GM13977 (cell line): ENCODE data around the gene LINC01488.

Source experiments
- DNase-seq: peaks from one replicate; pipeline ENCODE4 v3.0.0; 2012; ENCODE audit warnings: low spot score
- in situ Hi-C: fragments of 300-500 bp; cut with MboI; formaldehyde crosslinking; loops from one replicate; pipeline ENCODE4 v1.12.0; 2022; ENCODE audit warnings: low sequenced_read_pairs, low pct_unique_long_range_greater_than_20kb, mixed read lengths, inconsistent platforms; ENCODE audit not compliant: unreplicated experiment
- TF ChIP-seq, protein P1 (sequence below): IDR thresholded peaks from 2 replicates; pipeline ENCODE4 v1.5.1; 2012; ENCODE audit warnings: mild to moderate bottlenecking, control low read depth; ENCODE audit not compliant: insufficient read depth; ENCODE audit errors: extremely low read depth, missing control alignments

LINC01488 gene

DNA sequence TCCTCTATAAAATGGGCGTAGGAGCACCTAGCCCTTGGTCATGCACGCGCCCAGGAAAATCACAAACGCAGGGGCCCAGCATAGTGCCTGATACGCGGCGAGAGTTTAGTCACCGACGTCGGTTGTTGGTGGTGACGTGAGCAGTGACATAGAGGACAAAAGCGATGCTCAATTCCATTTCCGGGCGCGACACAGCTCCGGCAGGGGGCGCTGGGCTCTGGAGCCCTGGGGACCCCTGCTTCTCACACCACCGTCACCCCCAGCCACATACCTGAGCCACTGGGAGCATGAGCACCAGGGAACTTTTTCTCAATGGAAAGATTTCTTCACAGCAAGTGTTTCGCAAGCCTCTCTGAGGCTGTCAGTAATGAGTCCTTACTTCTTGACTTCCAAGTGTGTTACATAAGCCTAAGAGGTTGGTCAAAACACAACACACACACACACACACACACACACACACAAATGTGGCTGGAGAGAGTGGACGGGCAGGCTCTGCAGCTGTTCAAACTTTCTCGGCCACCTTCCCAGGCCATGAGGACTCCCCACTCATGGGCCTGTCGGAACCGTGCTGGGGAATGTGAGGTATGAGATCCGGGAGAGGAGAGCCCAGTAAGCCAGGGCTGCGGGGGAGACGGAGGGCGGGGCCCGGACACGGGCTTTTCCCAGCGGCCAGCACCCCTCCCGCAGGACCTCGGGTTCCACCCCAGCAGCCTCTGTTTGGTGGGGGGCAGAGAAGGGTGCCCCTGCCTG, 36.9 kb upstream of the LINC01488 start:
- in situ Hi-C loops, result no loop called here
- no peak for DNase-seq
- TF ChIP-seq, protein P1, sequence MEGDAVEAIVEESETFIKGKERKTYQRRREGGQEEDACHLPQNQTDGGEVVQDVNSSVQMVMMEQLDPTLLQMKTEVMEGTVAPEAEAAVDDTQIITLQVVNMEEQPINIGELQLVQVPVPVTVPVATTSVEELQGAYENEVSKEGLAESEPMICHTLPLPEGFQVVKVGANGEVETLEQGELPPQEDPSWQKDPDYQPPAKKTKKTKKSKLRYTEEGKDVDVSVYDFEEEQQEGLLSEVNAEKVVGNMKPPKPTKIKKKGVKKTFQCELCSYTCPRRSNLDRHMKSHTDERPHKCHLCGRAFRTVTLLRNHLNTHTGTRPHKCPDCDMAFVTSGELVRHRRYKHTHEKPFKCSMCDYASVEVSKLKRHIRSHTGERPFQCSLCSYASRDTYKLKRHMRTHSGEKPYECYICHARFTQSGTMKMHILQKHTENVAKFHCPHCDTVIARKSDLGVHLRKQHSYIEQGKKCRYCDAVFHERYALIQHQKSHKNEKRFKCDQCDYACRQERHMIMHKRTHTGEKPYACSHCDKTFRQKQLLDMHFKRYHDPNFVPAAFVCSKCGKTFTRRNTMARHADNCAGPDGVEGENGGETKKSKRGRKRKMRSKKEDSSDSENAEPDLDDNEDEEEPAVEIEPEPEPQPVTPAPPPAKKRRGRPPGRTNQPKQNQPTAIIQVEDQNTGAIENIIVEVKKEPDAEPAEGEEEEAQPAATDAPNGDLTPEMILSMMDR, result no peak

DNA sequence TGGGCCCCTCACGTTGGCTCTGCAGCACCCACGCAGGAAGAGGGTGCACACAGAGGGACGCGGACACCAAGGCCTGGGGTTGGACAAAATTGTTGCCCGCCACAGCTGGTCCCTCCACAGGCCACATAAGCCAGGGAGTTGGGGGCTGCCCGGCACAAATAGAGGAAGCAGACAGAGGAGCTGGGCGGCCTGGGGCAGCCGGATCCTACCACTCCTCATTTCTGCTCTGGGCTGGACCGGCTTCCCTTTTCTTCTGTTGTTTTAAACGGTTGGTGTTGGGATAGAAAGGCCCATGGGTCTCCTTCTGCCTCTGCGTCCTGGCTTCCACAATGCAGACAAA, 36.4 kb upstream of the LINC01488 start:
- DNase-seq, result no peak
- TF ChIP-seq, protein P1, result no peak
- in situ Hi-C loops, result no loop called here

DNA sequence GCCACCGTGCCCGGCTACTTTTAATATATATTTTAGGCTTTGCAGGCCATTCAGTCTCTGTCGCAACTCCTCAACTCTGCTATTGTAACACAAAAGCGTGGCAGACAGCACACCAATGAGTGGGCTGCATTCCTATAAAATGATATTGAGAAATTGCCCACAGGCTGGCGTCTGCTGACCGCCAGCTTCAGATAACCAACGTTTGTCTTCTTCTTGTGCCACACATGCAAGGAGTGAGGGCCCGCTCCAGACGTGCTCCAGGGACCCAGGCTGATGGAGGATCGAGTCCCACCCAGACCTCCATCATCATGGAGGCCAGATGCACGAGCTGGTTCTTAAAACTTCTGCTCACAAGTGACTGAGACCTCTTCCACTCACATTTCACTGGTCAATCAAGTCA, 35.4 kb upstream of the LINC01488 start:
- TF ChIP-seq, protein P1, result no peak
- in situ Hi-C loops, result no loop called here

DNA sequence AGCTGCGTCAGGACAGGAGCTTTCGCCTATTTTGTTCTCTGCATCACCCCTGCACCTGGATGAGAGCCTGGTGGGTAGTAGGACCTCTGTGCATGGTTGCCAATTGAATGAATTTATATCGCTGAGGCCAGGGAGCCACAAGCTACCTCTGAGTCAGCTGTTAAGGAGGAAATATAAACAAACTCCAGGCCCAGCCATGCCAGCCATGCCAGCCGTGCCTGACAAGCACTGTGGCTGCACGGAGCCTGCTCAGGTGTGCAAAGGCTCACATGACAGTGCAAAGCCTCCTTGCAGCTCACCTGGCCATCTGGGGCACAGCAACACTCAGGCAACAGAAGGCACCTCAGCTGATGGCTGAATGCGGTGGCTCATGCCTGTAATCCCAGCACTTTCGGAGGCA, 33.7 kb upstream of the LINC01488 start:
- DNase-seq, result no peak
- in situ Hi-C loops, result no loop called here
- TF ChIP-seq, protein P1, result no peak

More for the DNA sequence above, 35.4 kb upstream of the LINC01488 start:
- no peak for DNase-seq

DNA sequence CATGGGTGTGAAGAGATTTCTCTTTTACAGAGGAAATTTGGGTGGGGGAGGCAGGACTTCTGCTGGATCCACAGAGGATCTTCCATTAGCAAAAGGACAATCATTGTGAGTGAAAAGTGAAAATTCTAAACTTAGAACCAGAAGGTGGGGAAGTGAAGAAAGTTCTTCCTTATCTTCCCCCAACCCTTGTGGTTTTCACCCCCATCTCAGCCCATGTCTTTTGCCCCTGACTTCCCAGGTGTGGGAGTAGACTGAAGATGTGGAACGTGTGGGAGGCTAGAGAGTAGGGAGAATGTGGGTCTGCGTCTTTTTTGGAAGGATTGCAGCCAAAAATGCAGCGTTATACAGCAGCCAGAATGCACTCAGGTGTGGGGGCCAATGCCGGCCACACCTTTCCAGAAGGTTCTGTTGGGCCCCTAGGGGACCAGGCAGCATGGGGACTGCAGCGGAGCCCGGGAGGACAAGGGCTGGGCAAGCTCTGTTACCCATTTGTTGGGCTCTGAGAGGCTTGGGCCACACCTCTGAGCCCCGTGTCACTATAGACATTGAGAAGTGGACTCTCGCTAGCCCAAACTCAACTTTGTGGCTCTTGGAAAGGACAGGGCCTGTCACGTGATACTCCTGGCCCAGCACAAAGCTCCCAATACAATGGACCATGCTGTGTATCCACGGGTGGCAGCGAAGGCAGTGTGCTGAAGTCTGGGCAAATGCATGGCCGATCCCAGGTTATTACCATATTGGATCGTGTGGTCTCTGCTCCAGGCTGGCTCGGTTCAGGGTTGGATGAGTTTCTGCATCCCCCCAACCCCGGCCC, 32.8 kb upstream of the LINC01488 start:
- in situ Hi-C loops, result no loop called here
- DNase-seq, result no peak
- TF ChIP-seq, protein P1, result no peak

DNA sequence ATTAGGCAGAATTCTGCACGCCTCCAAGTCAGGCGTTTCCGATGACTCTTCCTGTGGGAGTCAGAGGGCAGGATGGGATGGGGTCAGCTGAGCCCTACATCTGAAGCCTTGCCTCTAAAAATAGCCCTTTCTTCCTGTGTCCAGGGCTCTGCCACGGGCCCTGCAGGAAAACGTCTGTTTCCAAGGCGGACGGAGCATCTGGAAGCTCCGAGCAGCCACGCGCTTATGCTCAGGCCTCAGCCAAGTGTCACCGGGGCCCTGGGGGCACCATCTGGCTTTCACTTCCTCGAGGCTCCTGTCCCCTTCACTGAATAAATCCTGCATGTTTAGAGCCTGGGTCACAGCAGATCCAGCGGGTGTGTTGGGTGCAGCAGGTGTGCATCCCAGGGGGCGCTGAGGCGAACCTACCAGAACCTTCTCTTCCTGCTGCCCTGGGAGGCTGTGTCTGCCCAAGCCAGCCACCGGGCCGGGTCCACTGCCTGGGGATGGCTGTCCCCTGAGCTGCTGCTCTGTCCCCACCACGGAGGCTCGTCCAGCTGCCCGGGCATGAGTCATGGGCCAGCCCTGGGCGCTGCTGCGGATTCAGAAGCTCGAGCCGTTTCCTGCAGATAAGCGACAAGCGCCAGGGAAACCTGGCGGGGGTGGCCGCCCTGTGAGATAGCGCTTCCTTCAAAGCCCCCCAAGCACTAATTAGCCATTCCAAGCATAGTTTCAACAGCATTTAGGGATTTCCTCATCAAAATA, 32.0 kb upstream of the LINC01488 start:
- TF ChIP-seq, protein P1, result no peak
- DNase-seq, result no peak
- in situ Hi-C loops, result no loop called here
